Measurements from ENCODE around the gene SESN1. TPM values are rescaled to one million over a fixed set of nuclear protein-coding genes. Genes with fewer than 3 reads are reported as not detected.

Gene SESN1
- total RNA-seq, 1 donor from 2014 or later: 18.4 TPM

DNA sequence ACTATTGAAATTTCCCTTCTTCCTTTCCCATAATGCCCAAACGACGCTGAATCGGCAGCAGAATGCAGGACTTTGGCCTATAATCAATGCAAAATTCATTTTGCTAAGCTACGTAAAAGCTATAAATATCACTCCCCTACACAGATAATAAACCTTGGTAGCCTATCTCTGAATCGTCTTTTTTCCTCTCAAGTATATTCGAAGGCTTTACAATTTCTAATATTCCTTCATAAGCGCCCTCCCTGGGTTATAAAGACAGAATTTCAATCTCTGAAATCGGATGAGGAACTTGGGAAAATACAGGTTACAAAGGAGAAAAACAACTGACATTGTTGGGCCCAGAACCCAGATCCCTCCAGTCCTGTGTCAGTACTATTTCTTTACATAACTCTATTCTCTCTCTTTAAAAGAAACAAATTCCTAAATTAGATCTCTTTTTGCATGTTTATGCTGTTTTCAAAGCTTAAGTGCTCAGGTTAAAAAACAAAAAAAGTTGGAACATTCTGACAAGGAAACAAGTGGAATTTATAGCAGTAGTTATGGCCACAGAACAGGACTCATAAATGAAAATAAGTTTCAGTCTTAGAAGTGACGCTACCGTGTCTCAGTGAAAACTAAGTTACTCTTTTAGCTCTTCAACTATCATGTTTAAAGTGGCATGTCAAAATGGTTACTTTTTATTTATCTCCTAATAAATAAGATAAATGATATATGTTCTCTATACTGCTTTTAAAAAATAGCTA lies 84.5 kb downstream of the SESN1 start:
- TF ChIP-seq, protein P1, sequence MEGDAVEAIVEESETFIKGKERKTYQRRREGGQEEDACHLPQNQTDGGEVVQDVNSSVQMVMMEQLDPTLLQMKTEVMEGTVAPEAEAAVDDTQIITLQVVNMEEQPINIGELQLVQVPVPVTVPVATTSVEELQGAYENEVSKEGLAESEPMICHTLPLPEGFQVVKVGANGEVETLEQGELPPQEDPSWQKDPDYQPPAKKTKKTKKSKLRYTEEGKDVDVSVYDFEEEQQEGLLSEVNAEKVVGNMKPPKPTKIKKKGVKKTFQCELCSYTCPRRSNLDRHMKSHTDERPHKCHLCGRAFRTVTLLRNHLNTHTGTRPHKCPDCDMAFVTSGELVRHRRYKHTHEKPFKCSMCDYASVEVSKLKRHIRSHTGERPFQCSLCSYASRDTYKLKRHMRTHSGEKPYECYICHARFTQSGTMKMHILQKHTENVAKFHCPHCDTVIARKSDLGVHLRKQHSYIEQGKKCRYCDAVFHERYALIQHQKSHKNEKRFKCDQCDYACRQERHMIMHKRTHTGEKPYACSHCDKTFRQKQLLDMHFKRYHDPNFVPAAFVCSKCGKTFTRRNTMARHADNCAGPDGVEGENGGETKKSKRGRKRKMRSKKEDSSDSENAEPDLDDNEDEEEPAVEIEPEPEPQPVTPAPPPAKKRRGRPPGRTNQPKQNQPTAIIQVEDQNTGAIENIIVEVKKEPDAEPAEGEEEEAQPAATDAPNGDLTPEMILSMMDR (IDR thresholded peaks at IDR 0.05; ENCODE audit: insufficient read depth, low read length, severe bottlenecking): no peak
- H3K27me3 ChIP-seq (ENCODE audit: control insufficient read depth, insufficient read depth, low read length): no peaks in the 10 kb centered on the region
- FAIRE-seq (no peak), DNase-seq (ENCODE audit: low read depth) (peak; percentile 25)
- H3K4me3 ChIP-seq (ENCODE audit: low read depth, low read length): peak overlapping the region; percentile 100
- H3K36me3 ChIP-seq (ENCODE audit: control insufficient read depth, insufficient read depth, low read length): no peaks in the 10 kb centered on the region

DNA sequence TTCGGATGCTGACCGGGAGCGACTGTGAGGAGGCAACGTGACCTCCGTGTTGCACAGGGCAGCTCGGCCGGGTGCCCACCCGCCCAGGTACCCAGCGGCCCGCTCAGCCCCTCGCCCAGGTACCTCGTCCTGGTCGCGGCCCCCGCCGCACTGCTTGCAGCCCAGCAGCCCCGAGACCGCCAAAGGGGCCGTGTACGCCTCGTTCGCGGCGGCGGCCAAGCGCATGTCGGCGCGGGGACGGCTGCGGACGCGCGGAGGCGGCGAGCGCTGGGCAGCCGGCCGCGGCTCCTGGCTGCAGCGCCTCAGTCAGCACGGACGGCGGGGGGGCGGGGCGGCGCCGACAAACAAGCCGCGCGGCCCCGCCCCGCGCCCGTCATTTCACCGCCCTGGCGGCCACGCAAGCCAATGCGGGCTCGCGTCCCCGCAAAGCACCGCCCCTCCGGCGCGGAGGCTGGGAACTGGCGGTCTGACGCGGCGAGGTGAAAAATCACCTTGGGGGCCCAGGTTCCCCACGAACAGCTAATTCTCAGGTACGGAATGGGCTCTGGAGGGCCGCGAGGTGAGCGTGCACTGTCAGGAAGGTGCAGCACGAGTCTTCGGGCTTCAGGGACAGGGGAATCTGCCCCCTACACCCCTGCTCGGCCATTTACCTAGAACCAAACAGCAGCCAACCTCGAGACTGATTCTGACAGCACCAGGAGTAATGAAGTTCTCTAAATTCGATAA lies 85.2 kb downstream of the SESN1 start:
- TF ChIP-seq, protein P1 (IDR thresholded peaks at IDR 0.05; ENCODE audit: insufficient read depth, low read length, severe bottlenecking): no peak
- Histone ChIP-seq H3K36me3 (ENCODE audit: control insufficient read depth, insufficient read depth, low read length) (no peaks in the 10 kb centered on the region), H3K27me3 (ENCODE audit: control insufficient read depth, insufficient read depth, low read length) (no peaks in the 10 kb centered on the region), H3K4me3 (ENCODE audit: low read depth, low read length) (peak overlapping the region; percentile 100)
- FAIRE-seq: no peak
- peak; percentile 81 for DNase-seq (ENCODE audit: low read depth)

DNA sequence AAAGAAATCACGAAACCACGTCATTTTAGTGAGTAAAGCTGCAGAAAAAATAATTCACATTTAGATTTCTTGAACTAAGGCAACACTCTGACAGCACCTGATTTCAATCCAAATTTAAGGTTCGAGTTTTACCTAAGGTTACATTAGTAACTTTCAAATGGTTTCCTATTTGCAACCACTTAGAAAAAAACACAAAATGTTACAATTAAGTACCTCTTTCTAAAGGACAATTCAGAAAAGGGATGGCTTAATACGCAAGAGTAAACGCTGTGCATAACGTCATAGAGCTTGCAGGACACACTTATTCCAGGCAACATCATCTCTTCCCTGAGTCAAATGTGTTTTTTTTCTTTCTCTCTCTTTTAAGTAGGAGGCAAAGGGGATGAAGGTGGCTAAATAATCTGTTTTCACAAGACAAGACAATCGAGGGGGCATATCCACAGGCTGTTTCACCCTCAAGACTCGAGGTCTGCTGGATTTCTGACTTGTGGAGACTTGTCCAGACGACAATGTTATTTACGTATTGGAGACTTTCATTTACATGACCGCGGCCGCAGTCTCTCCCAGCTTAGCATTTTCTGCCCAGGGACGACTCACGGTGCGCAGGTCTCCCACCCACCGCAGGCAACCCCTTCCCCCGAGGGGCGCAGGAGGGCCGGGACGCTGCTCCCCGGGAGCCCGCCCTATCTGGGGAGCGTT lies 86.0 kb downstream of the SESN1 start:
- peak overlapping the region; percentile 100 for H3K4me3 ChIP-seq (ENCODE audit: low read depth, low read length)
- TF ChIP-seq, protein P1 (IDR thresholded peaks at IDR 0.05; ENCODE audit: insufficient read depth, low read length, severe bottlenecking): no peak
- FAIRE-seq: no peak
- H3K36me3 ChIP-seq (ENCODE audit: control insufficient read depth, insufficient read depth, low read length): no peaks in the 10 kb centered on the region
- no peaks in the 10 kb centered on the region for H3K27me3 ChIP-seq (ENCODE audit: control insufficient read depth, insufficient read depth, low read length)
- DNase-seq (ENCODE audit: low read depth): peak; percentile 85

DNA sequence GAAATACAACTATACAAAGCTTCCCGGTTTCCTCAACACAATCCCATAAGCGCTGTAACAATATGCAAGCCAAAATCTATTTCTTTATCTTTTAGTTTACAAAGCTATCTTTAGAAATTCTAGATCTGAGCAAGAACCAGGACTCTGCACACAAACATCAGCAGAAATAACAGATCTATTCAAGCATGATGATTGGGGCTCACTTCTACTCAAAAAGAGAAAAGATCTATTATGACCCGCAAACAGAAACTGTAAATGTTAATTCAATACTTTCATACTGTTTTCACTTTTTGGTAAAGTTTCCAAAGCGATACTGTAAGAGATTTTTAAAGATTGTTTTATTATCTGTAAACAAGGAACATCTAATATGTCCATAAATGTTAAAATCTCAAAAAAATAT lies 86.6 kb downstream of the SESN1 start:
- Histone ChIP-seq H3K4me3 (ENCODE audit: low read depth, low read length) (peak overlapping the region; percentile 100), H3K27me3 (ENCODE audit: control insufficient read depth, insufficient read depth, low read length) (no peaks in the 10 kb centered on the region), H3K36me3 (ENCODE audit: control insufficient read depth, insufficient read depth, low read length) (no peaks in the 10 kb centered on the region)
- FAIRE-seq: no peak
- no peak for DNase-seq (ENCODE audit: low read depth)
- TF ChIP-seq, protein P1 (IDR thresholded peaks at IDR 0.05; ENCODE audit: insufficient read depth, low read length, severe bottlenecking): no peak

DNA sequence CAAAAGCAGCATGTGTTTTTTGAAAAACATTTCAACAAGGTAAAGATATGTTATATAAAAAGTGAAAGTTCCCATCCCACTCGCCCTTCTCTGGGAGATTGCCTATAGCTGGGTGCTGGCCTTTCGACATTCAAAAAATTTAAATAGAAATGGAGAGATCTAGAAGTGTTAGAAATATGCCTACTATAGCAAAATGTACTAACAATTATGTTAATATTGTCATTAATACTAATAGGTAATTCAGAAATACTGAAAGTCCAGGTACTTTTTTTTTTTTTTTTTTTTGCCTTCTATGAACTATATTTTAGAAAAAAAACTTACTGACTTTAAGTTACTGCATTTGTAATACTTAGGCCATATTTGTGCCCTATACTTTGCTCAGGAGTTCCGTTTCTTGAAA lies 87.1 kb downstream of the SESN1 start:
- TF ChIP-seq, protein P1 (IDR thresholded peaks at IDR 0.05; ENCODE audit: insufficient read depth, low read length, severe bottlenecking): no peak

More for the DNA sequence above, 87.1 kb downstream of the SESN1 start:
- FAIRE-seq (no peak), DNase-seq (ENCODE audit: low read depth) (no peak)
- no peaks in the 10 kb centered on the region for H3K36me3 ChIP-seq (ENCODE audit: control insufficient read depth, insufficient read depth, low read length)
- no peaks in the 10 kb centered on the region for H3K27me3 ChIP-seq (ENCODE audit: control insufficient read depth, insufficient read depth, low read length)
- peak overlapping the region; percentile 100 for H3K4me3 ChIP-seq (ENCODE audit: low read depth, low read length)

Data from bronchial epithelial cell (primary cell).